T-helper 17 cell (primary cell): ENCODE results near the gene RPS6KB1. TPM values are rescaled to one million over a fixed set of nuclear protein-coding genes. Genes with fewer than 3 reads are reported as not detected.
"Not testable (repeated sequence)": the region's sequence is repeated elsewhere in the genome, so short reads cannot be mapped to it uniquely, and the experiment has no call there.

Experiments
- ATAC-seq: fragments of 150-1000 bp; cut with Tn5 transposase; 2 replicates; pipeline ENCODE4 v1.10.0; 2021; ENCODE audit warnings: mild to moderate bottlenecking, moderate library complexity
- DNase-seq, 3 donors: peaks; one replicate each; pipeline versions ENCODE4 v3.0.0 to v3.0.0-alpha.2; 2020 to 2021
- H3K9me3 ChIP-seq: one replicate; pipeline ENCODE4 v1.7.0; 2013; ENCODE audit warnings: low read length, mild to moderate bottlenecking; ENCODE audit not compliant: control insufficient read depth, poor library complexity, severe bottlenecking
- H3K27ac Mint-ChIP-seq: one replicate; pipeline ENCODE4 v1.8.0; 2022; ENCODE audit warnings: mild to moderate bottlenecking, moderate library complexity, mixed read lengths
- H3K27me3 Mint-ChIP-seq: one replicate; pipeline ENCODE4 v1.8.0; 2022; ENCODE audit warnings: mixed read lengths
- H3K36me3 Mint-ChIP-seq: one replicate; pipeline ENCODE4 v1.8.0; 2022; ENCODE audit warnings: low read depth, mixed read lengths
- H3K4me1 Mint-ChIP-seq: one replicate; pipeline ENCODE4 v1.8.0; 2022; ENCODE audit warnings: mild to moderate bottlenecking, mixed read lengths
- H3K4me3 Mint-ChIP-seq: one replicate; pipeline ENCODE4 v1.8.0; 2022; ENCODE audit warnings: mild to moderate bottlenecking, moderate library complexity, mixed read lengths
- total RNA-seq, 4 donors: library from RNA in 2 of 4; stranded (reverse) in 2 of 4; gene quantifications; one replicate each; pipeline ENCODE4 v1.2.3 and lab custom pipeline; 2022 to 2026

Gene RPS6KB1
- total RNA-seq, 2 donors from 2014 or later = 86.6 to 105 TPM

DNA sequence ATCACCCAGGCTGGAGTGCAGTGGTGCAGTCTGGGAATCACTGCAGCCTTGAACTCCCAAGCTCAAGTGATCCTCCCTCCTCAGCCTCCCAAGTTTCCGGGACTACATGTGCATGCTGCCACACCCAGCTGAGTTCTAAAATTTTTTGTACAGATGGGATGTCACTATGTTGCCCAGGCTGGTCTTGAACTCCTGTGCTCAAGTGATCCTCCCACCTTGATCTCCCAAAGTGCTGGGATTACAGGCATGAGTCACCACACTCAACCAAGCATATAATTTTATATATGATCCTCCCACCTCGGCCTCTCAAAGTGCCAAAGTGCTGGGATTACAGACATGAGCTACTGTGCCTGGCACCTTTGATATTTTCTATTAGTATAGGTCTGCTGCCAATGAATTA lies 78.8 kb downstream of the RPS6KB1 start:
- not testable (repeated sequence) for DNase-seq, H3K9me3 ChIP-seq, H3K4me3 Mint-ChIP-seq, H3K27me3 Mint-ChIP-seq, H3K4me1 Mint-ChIP-seq, H3K27ac Mint-ChIP-seq, ATAC-seq, H3K36me3 Mint-ChIP-seq

DNA sequence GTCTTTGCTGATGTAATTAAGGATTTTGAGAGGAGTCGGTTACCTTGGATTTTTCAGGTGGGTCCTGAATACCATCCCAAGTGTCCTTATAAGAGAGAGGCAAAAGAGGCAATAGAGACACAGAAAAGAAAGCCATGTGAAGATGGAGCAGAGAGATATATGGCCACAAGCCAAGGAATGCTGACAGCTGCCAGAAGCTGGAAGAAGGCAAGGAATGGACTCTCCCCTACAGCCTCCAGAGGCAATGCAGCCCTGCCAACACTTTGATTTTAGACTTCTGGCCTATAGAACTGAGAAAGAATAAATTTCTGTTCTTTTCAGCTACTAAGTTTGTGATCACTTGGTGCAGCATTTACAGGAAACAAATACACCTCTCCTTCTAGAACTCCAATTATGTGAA lies 79.9 kb downstream of the RPS6KB1 start:
- Mint-ChIP-seq H3K36me3 (no peaks in the 10 kb centered on the region), H3K27ac (no peak overlapping the region), H3K4me1 (no peaks in the 10 kb centered on the region), H3K4me3 (no peak overlapping the region), H3K27me3 (no peaks in the 10 kb centered on the region)
- DNase-seq (no peak), ATAC-seq (no peak)
- H3K9me3 ChIP-seq = no peaks in the 10 kb centered on the region

DNA sequence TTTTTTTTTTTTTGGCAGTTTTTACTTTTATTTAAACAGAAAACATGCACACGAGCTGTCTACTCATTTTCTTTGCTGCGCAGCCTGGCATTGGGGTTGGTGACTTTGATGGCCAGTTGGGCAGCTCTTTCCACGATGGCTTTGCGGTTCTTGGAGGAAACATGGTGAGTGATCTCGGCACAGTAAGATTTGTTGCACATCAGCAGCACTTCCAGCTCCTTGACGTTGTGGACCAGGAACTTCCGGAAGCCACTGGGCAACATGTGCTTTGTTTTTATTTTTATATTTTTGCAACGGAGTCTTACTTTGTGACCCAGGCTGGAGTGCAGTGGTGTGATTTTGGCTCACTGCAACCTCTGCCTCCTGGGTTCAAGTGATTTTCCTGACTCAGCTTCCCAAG lies 80.6 kb downstream of the RPS6KB1 start:
- not testable (repeated sequence) for H3K9me3 ChIP-seq, H3K27me3 Mint-ChIP-seq, H3K36me3 Mint-ChIP-seq, H3K4me1 Mint-ChIP-seq, DNase-seq, H3K27ac Mint-ChIP-seq, ATAC-seq, H3K4me3 Mint-ChIP-seq

DNA sequence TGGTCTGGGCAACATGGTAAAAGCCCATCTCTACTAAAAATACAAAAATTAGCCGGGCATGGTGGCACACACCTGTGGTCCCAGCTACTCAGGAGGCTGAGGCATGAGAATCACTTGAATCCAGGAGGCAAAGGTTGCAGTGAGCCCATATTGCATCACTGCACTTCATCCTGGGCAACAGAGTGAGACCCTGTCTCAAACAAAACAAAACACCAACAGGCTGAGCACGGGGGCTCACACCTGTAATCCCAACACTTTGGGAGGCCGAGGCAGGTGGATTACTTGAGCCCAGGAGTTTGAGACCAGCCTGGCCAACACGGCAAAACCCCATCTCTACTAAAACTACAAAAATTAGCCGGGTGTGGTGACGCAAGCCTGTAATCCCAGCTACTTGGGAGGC lies 82.2 kb downstream of the RPS6KB1 start:
- not testable (repeated sequence) for H3K36me3 Mint-ChIP-seq, H3K27ac Mint-ChIP-seq, H3K4me1 Mint-ChIP-seq, H3K4me3 Mint-ChIP-seq, H3K9me3 ChIP-seq, DNase-seq, H3K27me3 Mint-ChIP-seq, ATAC-seq

DNA sequence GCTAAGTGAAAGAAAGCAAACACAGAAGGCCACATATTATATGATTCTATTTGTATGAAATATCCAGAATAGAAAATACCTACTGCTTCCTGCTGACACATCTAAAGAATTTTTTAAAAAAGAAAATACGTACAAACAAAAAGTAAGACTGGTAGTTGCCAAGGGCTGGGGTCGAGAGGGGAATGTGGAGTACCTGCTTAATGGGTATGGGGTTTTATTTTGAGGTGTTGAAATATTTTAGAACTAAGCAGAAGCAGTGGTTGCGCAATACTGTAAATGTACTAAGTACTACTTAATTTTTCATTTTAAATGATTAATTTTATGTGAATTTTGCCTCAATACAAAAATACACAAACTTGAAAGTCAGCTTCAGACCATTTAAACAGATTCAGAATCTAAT lies 103.7 kb downstream of the RPS6KB1 start:
- H3K27ac Mint-ChIP-seq, H3K9me3 ChIP-seq, DNase-seq, H3K4me3 Mint-ChIP-seq, H3K36me3 Mint-ChIP-seq, ATAC-seq, H3K4me1 Mint-ChIP-seq, H3K27me3 Mint-ChIP-seq: not testable (repeated sequence)

Other genes with a start within 250 kb of the RPS6KB1 start
- 1 to 10 TPM; 6.9 to 9.0 TPM for gene PTRH2, start 185.7 kb upstream of the RPS6KB1 start, total RNA-seq
- gene VMP1, start 185.5 kb upstream of the RPS6KB1 start, total RNA-seq = 100 to 1,000 TPM; 132 to 159 TPM
- 1 to 10 TPM; 6.3 to 8.6 TPM for gene TUBD1, start 178 bp upstream of the RPS6KB1 start, total RNA-seq
- gene RNFT1, start 71.6 kb downstream of the RPS6KB1 start, total RNA-seq = 10 to 100 TPM; 21.9 to 27.5 TPM
- 10 to 100 TPM; 13.7 to 18.5 TPM for gene HEATR6, start 185.8 kb downstream of the RPS6KB1 start, total RNA-seq